Activated naive CD8-positive, alpha-beta T cell treated with anti-CD3 and anti-CD28 coated beads for 36 hours (primary cell): Measurements from ENCODE around the gene NUTM2G. TPM values are rescaled to one million over a fixed set of nuclear protein-coding genes. Genes with fewer than 3 reads are reported as not detected.
"Not testable (repeated sequence)": the region's sequence is repeated elsewhere in the genome, so short reads cannot be mapped to it uniquely, and the experiment has no call there.

ENCODE experiments used
- DNase-seq: peaks from one replicate; pipeline ENCODE4 v3.0.0; 2021
- H3K27ac Mint-ChIP-seq: one replicate; pipeline ENCODE4 v1.8.0; 2022; ENCODE audit warnings: mild to moderate bottlenecking, moderate library complexity, mixed read lengths
- H3K27me3 Mint-ChIP-seq: one replicate; pipeline ENCODE4 v1.8.0; 2022; ENCODE audit warnings: mild to moderate bottlenecking, mixed read lengths
- H3K36me3 Mint-ChIP-seq: one replicate; pipeline ENCODE4 v1.8.0; 2021; ENCODE audit warnings: mild to moderate bottlenecking, mixed read lengths
- H3K4me1 Mint-ChIP-seq: one replicate; pipeline ENCODE4 v1.8.0; 2021; ENCODE audit warnings: mixed read lengths
- H3K4me3 Mint-ChIP-seq: one replicate; pipeline ENCODE4 v1.8.0; 2022; ENCODE audit warnings: mild to moderate bottlenecking, moderate library complexity, mixed read lengths
- H3K9me3 Mint-ChIP-seq: one replicate; pipeline ENCODE4 v1.8.0; 2022; ENCODE audit warnings: mixed read lengths
- total RNA-seq, 2 experiments: library from RNA; stranded (reverse); gene quantifications; one replicate each; pipeline ENCODE4 v1.2.3, GENCODE V29; 2021

Gene NUTM2G
- total RNA-seq, 2 experiments from 2014 or later: not detected

- not testable (repeated sequence) for H3K4me3 Mint-ChIP-seq, H3K36me3 Mint-ChIP-seq, DNase-seq, H3K27me3 Mint-ChIP-seq, H3K9me3 Mint-ChIP-seq, H3K4me1 Mint-ChIP-seq, H3K27ac Mint-ChIP-seq
These were observed 6.1 kb downstream of the NUTM2G start for GRCh38 chr9:96934706-96935105.

GRCh38 chr9:96935401-96935800 lies 6.8 kb downstream of the NUTM2G start:
- not testable (repeated sequence) for H3K36me3 Mint-ChIP-seq, H3K27me3 Mint-ChIP-seq, H3K27ac Mint-ChIP-seq, H3K4me3 Mint-ChIP-seq, H3K4me1 Mint-ChIP-seq, DNase-seq, H3K9me3 Mint-ChIP-seq

GRCh38 chr9:96937442-96937841 lies 8.8 kb downstream of the NUTM2G start:
- not testable (repeated sequence) for H3K9me3 Mint-ChIP-seq, H3K27ac Mint-ChIP-seq, H3K36me3 Mint-ChIP-seq, H3K4me3 Mint-ChIP-seq, H3K4me1 Mint-ChIP-seq, H3K27me3 Mint-ChIP-seq, DNase-seq

GRCh38 chr9:96938957-96939665 lies 10.5 kb downstream of the NUTM2G start:
- not testable (repeated sequence) for H3K36me3 Mint-ChIP-seq, H3K9me3 Mint-ChIP-seq

GRCh38 chr9:96940982-96941381 lies 12.3 kb downstream of the NUTM2G start:
- H3K27ac Mint-ChIP-seq, H3K9me3 Mint-ChIP-seq, H3K4me3 Mint-ChIP-seq, DNase-seq, H3K27me3 Mint-ChIP-seq, H3K36me3 Mint-ChIP-seq, H3K4me1 Mint-ChIP-seq: not testable (repeated sequence)

More at GRCh38 chr9:96938957-96939665, 10.5 kb downstream of the NUTM2G start:
- H3K27ac Mint-ChIP-seq, DNase-seq, H3K4me3 Mint-ChIP-seq, H3K27me3 Mint-ChIP-seq, H3K4me1 Mint-ChIP-seq: not testable (repeated sequence)

- not testable (repeated sequence) for H3K27ac Mint-ChIP-seq, H3K4me3 Mint-ChIP-seq, DNase-seq, H3K27me3 Mint-ChIP-seq, H3K4me1 Mint-ChIP-seq, H3K9me3 Mint-ChIP-seq, H3K36me3 Mint-ChIP-seq
These were observed 13.0 kb downstream of the NUTM2G start for GRCh38 chr9:96941628-96942027.

- DNase-seq, H3K36me3 Mint-ChIP-seq, H3K4me3 Mint-ChIP-seq, H3K27ac Mint-ChIP-seq, H3K9me3 Mint-ChIP-seq, H3K4me1 Mint-ChIP-seq, H3K27me3 Mint-ChIP-seq: not testable (repeated sequence)
These were observed 13.5 kb downstream of the NUTM2G start for GRCh38 chr9:96942181-96942580.

GRCh38 chr9:96949346-96949745 lies 20.7 kb downstream of the NUTM2G start:
- not testable (repeated sequence) for H3K36me3 Mint-ChIP-seq, H3K9me3 Mint-ChIP-seq, H3K27me3 Mint-ChIP-seq, H3K27ac Mint-ChIP-seq, H3K4me3 Mint-ChIP-seq, H3K4me1 Mint-ChIP-seq, DNase-seq

- H3K9me3 Mint-ChIP-seq, H3K27me3 Mint-ChIP-seq, H3K4me1 Mint-ChIP-seq, DNase-seq, H3K4me3 Mint-ChIP-seq, H3K36me3 Mint-ChIP-seq, H3K27ac Mint-ChIP-seq: not testable (repeated sequence)
These were observed 21.9 kb downstream of the NUTM2G start for GRCh38 chr9:96950539-96950938.

GRCh38 chr9:96967591-96967990 lies 38.9 kb downstream of the NUTM2G start:
- not testable (repeated sequence) for H3K27me3 Mint-ChIP-seq, H3K9me3 Mint-ChIP-seq, H3K4me3 Mint-ChIP-seq, DNase-seq, H3K4me1 Mint-ChIP-seq, H3K36me3 Mint-ChIP-seq, H3K27ac Mint-ChIP-seq

- H3K36me3 Mint-ChIP-seq, H3K9me3 Mint-ChIP-seq, H3K4me3 Mint-ChIP-seq, H3K27me3 Mint-ChIP-seq, DNase-seq: not testable (repeated sequence)
- peaks cover 21% of the 10 kb centered on the region for H3K4me1 Mint-ChIP-seq
- H3K27ac Mint-ChIP-seq: peak overlapping the region; percentile 15
These were observed 43.9 kb downstream of the NUTM2G start for GRCh38 chr9:96972552-96972951.

GRCh38 chr9:96974037-96974436 lies 45.4 kb downstream of the NUTM2G start:
- not testable (repeated sequence) for H3K27me3 Mint-ChIP-seq, H3K27ac Mint-ChIP-seq, DNase-seq, H3K4me3 Mint-ChIP-seq, H3K36me3 Mint-ChIP-seq, H3K9me3 Mint-ChIP-seq
- H3K4me1 Mint-ChIP-seq: peaks cover 20% of the 10 kb centered on the region

- H3K9me3 Mint-ChIP-seq, H3K27ac Mint-ChIP-seq, DNase-seq, H3K4me3 Mint-ChIP-seq, H3K27me3 Mint-ChIP-seq: not testable (repeated sequence)
- H3K36me3 Mint-ChIP-seq: peaks cover 26% of the 10 kb centered on the region
- peaks cover 17% of the 10 kb centered on the region for H3K4me1 Mint-ChIP-seq
These were observed 55.0 kb downstream of the NUTM2G start for GRCh38 chr9:96983496-96984122.

GRCh38 chr9:96984139-96984538 lies 55.5 kb downstream of the NUTM2G start:
- DNase-seq, H3K4me3 Mint-ChIP-seq, H3K9me3 Mint-ChIP-seq, H3K27ac Mint-ChIP-seq, H3K27me3 Mint-ChIP-seq: not testable (repeated sequence)
- H3K36me3 Mint-ChIP-seq: peaks cover 26% of the 10 kb centered on the region
- H3K4me1 Mint-ChIP-seq: peaks cover 18% of the 10 kb centered on the region

- H3K4me3 Mint-ChIP-seq, H3K27me3 Mint-ChIP-seq, H3K9me3 Mint-ChIP-seq, H3K27ac Mint-ChIP-seq, DNase-seq: not testable (repeated sequence)
- Mint-ChIP-seq H3K4me1 (peaks cover 20% of the 10 kb centered on the region), H3K36me3 (peaks cover 26% of the 10 kb centered on the region)
These were observed 56.2 kb downstream of the NUTM2G start for GRCh38 chr9:96984887-96985286.
